CD4-positive, CD25-positive, alpha-beta regulatory T cell (primary cell): ENCODE results near the gene SLC25A19. TPM values are rescaled to one million over a fixed set of nuclear protein-coding genes. Genes with fewer than 3 reads are reported as not detected.

ENCODE experiments used
- ATAC-seq, 2 donors: fragments of 150-1000 bp; cut with Tn5 transposase; one replicate each; pipeline ENCODE4 v1.10.0; 2021; ENCODE audit warnings: low read depth in 2 of 2, moderate number of reproducible peaks in 2 of 2, moderate library complexity in 1 of 2
- DNase-seq, 3 donors: peaks; one replicate each; pipeline versions ENCODE4 v3.0.0 to v3.0.0-alpha.2; 2012 to 2022; ENCODE audit warnings: mixed read lengths in 1 of 3
- H3K27ac ChIP-seq: one replicate; pipeline ENCODE4 v1.7.0; 2013; ENCODE audit warnings: mild to moderate bottlenecking, low read length; ENCODE audit not compliant: insufficient read depth, poor library complexity, severe bottlenecking
- H3K27me3 ChIP-seq: one replicate; pipeline ENCODE4 v1.7.0; 2013; ENCODE audit warnings: low read length; ENCODE audit not compliant: control insufficient read depth, insufficient read depth
- H3K36me3 ChIP-seq: one replicate; pipeline ENCODE4 v1.7.0; 2013; ENCODE audit warnings: mild to moderate bottlenecking, low read length, moderate library complexity; ENCODE audit not compliant: control insufficient read depth, insufficient read depth
- H3K4me1 ChIP-seq: 2 replicates; pipeline ENCODE4 v1.7.0; 2013; ENCODE audit warnings: mild to moderate bottlenecking, low read length; ENCODE audit not compliant: insufficient read depth, control insufficient read depth, poor library complexity, severe bottlenecking
- H3K4me3 ChIP-seq: one replicate; pipeline ENCODE4 v1.7.0; 2013; ENCODE audit warnings: low read depth, mild to moderate bottlenecking, low read length, moderate library complexity
- H3K9me3 ChIP-seq, 2 experiments: 1 replicate in 1 of 2; 2 replicates in 1 of 2; pipeline ENCODE4 v1.7.0; 2013; ENCODE audit warnings: low read length in 2 of 2, mild to moderate bottlenecking in 1 of 2, moderate library complexity in 1 of 2; ENCODE audit not compliant: control insufficient read depth in 2 of 2
- H3K27ac Mint-ChIP-seq, 3 donors: one replicate each; pipeline ENCODE4 v1.8.0; 2020 to 2022; ENCODE audit warnings: mild to moderate bottlenecking in 3 of 3, mixed read lengths in 3 of 3, moderate library complexity in 2 of 3
- H3K27me3 Mint-ChIP-seq: one replicate; pipeline ENCODE4 v1.8.0; 2022; ENCODE audit warnings: mild to moderate bottlenecking, mixed read lengths
- H3K36me3 Mint-ChIP-seq: one replicate; pipeline ENCODE4 v1.8.0; 2020; ENCODE audit warnings: mixed read lengths
- H3K4me1 Mint-ChIP-seq, 4 donors: one replicate each; pipeline ENCODE4 v1.8.0; 2020 to 2022; ENCODE audit warnings: mixed read lengths in 4 of 4, mild to moderate bottlenecking in 1 of 4
- H3K4me3 Mint-ChIP-seq, 4 donors: one replicate each; pipeline ENCODE4 v1.8.0; 2020 to 2022; ENCODE audit warnings: mild to moderate bottlenecking in 4 of 4, mixed read lengths in 4 of 4, moderate library complexity in 3 of 4
- H3K9me3 Mint-ChIP-seq, 7 donors: one replicate each; pipeline ENCODE4 v1.8.0; 2020 to 2022; ENCODE audit warnings: mixed read lengths in 7 of 7, mild to moderate bottlenecking in 3 of 7, moderate library complexity in 2 of 7
- polyA plus RNA-seq, 4 donors: library from polyadenylated mRNA; unstranded; fragments of 300-500 nt; fragmentation: Illumina TruSeq; gene quantifications; one replicate each; pipeline ENCODE4 v1.2.3, GENCODE V29; 2021
- total RNA-seq: library from RNA; stranded (reverse); gene quantifications from one replicate; pipeline ENCODE4 v1.2.3, GENCODE V29; 2022

Gene SLC25A19
- total and polyA plus RNA-seq, 5 donors from 2014 or later = 15.1 to 24.9 (median 20.7) TPM

DNA sequence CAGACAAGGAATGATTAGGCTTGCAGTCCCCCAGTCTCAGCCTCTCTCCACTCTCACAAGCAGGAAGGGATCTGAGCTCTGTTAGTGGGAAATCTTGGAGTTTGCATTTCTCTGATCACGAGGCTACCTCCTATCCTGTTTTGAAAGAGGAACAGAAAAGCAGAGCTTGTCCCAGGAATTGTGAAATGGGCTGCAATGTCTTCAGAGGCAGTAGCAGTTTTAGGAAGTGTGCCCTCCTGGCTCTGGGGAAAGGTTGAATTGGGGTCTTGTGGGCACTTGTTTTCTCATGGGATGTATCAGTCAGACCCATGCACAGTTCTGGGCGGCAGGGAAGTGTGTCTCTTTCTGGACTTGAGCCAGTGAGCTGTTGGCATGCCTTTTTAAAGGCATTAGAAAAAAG, 60.9 kb downstream of the SLC25A19 start:
- peaks cover 75% of the 10 kb centered on the region for H3K36me3 ChIP-seq
- DNase-seq = no peak
- H3K27ac Mint-ChIP-seq = no peak overlapping the region

DNA sequence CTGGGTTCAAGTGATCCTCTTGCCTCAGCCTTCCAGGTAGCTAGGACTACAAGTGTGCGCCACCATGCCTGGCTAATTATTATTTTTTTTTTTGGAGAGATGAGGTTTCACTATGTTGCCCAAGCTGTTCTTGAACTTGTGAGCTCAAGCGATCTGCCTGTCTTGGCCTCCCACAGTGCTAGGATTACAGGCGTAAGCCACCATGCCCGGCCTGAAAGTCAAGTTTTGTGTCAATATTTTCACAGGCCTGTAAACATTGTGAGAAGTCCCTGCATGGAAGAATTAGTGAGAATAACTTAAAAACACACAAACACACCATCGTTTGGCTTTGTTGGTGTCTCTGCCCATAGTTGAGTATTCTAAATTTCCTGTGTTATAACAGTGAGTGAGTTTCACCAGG, 61.5 kb downstream of the SLC25A19 start:
- peaks cover 75% of the 10 kb centered on the region for H3K36me3 ChIP-seq
- no peaks in the 10 kb centered on the region for H3K9me3 ChIP-seq
- no peaks in the 10 kb centered on the region for H3K9me3 Mint-ChIP-seq
- H3K4me1 ChIP-seq = no peaks in the 10 kb centered on the region
- no peak overlapping the region for H3K4me3 ChIP-seq
- ATAC-seq = no peak
- H3K27me3 Mint-ChIP-seq = no peaks in the 10 kb centered on the region
- H3K4me3 Mint-ChIP-seq = no peak overlapping the region
- no peak overlapping the region for H3K27ac ChIP-seq
- H3K27me3 ChIP-seq = no peaks in the 10 kb centered on the region
- no peak for DNase-seq
- H3K4me1 Mint-ChIP-seq = no peaks in the 10 kb centered on the region
- no peak overlapping the region for H3K27ac Mint-ChIP-seq
- peaks cover 31% of the 10 kb centered on the region for H3K36me3 Mint-ChIP-seq

More for the DNA sequence above, 60.9 kb downstream of the SLC25A19 start:
- H3K9me3 ChIP-seq = no peaks in the 10 kb centered on the region
- peaks cover 35% of the 10 kb centered on the region for H3K36me3 Mint-ChIP-seq
- no peak overlapping the region for H3K4me3 Mint-ChIP-seq
- no peak for ATAC-seq
- H3K27ac ChIP-seq = no peak overlapping the region
- no peaks in the 10 kb centered on the region for H3K9me3 Mint-ChIP-seq
- H3K4me1 Mint-ChIP-seq = no peaks in the 10 kb centered on the region
- H3K27me3 Mint-ChIP-seq = no peaks in the 10 kb centered on the region
- H3K4me3 ChIP-seq = no peak overlapping the region
- no peaks in the 10 kb centered on the region for H3K27me3 ChIP-seq
- H3K4me1 ChIP-seq = no peaks in the 10 kb centered on the region

DNA sequence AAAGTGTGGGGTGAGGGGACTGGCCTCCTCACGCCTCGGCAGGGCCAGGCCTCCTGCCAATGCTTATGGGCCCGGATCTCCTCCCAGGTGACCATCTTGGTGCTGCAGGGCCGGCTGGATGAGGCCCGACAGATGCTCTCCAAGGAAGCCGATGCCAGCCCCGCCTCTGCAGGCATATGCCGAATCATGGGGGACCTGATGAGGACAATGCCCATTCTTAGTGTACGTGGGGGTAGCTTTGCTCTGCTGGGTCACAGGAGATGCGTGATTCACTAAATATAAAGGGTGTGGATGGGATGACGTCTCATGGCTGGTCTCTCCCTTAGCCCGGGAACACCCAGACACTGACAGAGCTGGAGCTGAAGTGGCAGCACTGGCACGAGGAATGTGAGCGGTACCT, 64.2 kb downstream of the SLC25A19 start:
- H3K9me3 Mint-ChIP-seq = no peaks in the 10 kb centered on the region
- no peak for DNase-seq
- no peaks in the 10 kb centered on the region for H3K27me3 ChIP-seq
- peaks cover 55% of the 10 kb centered on the region for H3K36me3 ChIP-seq
- no peaks in the 10 kb centered on the region for H3K9me3 ChIP-seq
- no peak overlapping the region for H3K27ac ChIP-seq
- peak overlapping the region in 1 of 4 donors; percentile 32 for H3K4me3 Mint-ChIP-seq
- no peaks in the 10 kb centered on the region for H3K4me1 ChIP-seq
- no peak overlapping the region for H3K4me3 ChIP-seq
- peaks cover 29% of the 10 kb centered on the region for H3K36me3 Mint-ChIP-seq
- ATAC-seq = no peak
- no peaks in the 10 kb centered on the region for H3K27me3 Mint-ChIP-seq
- H3K4me1 Mint-ChIP-seq = peaks cover 0 to 4% (median 2%) of the 10 kb centered on the region in 4 donors
- H3K27ac Mint-ChIP-seq = no peak overlapping the region

Other genes starting within 250 kb of the SLC25A19 start
- 139 TPM for gene ATP5PD, start 242.5 kb downstream of the SLC25A19 start, total RNA-seq
- 100 to 1,000 TPM; 410 to 536 (median 467) TPM for gene ATP5PD, start 242.5 kb downstream of the SLC25A19 start, polyA plus RNA-seq
- gene KCTD2, start 242.2 kb downstream of the SLC25A19 start, total RNA-seq = 23.4 TPM
- gene KCTD2, start 242.2 kb downstream of the SLC25A19 start, polyA plus RNA-seq = 1 to 10 TPM; 5.8 to 10.0 (median 8.1) TPM
- 9.3 TPM for gene SLC16A5, start 201.5 kb downstream of the SLC25A19 start, total RNA-seq
- gene SLC16A5, start 201.5 kb downstream of the SLC25A19 start, polyA plus RNA-seq = 1 to 10 TPM; 1.3 to 2.6 (median 2.0) TPM
- gene ARMC7, start 179.5 kb downstream of the SLC25A19 start, total RNA-seq = 12.8 TPM
- 1 to 10 TPM; 3.1 to 4.6 (median 4.2) TPM for gene ARMC7, start 179.5 kb downstream of the SLC25A19 start, polyA plus RNA-seq
- gene NT5C, start 157.7 kb downstream of the SLC25A19 start, total RNA-seq = 31.6 TPM
- gene NT5C, start 157.7 kb downstream of the SLC25A19 start, polyA plus RNA-seq = 10 to 100 TPM; 55.4 to 66.9 (median 57.2) TPM
- 70.9 TPM for gene JPT1, start 134.9 kb downstream of the SLC25A19 start, total RNA-seq
- 100 to 1,000 TPM; 143 to 231 (median 192) TPM for gene JPT1, start 134.9 kb downstream of the SLC25A19 start, polyA plus RNA-seq
- gene SUMO2, start 106.5 kb downstream of the SLC25A19 start, total RNA-seq = 318 TPM
- 100 to 1,000 TPM; 416 to 660 (median 495) TPM for gene SUMO2, start 106.5 kb downstream of the SLC25A19 start, polyA plus RNA-seq
- 79.5 TPM for gene NUP85, start 83.8 kb downstream of the SLC25A19 start, total RNA-seq
- 10 to 100 TPM; 31.1 to 60.7 (median 44.3) TPM for gene NUP85, start 83.8 kb downstream of the SLC25A19 start, polyA plus RNA-seq
- 92.6 TPM for gene GGA3, start 27.8 kb downstream of the SLC25A19 start, total RNA-seq
- 10 to 100 TPM in 3 of 4 donors, 1 to 10 TPM in 1; 8.0 to 17.2 (median 10.9) TPM for gene GGA3, start 27.8 kb downstream of the SLC25A19 start, polyA plus RNA-seq
- gene MRPS7, start 27.6 kb downstream of the SLC25A19 start, total RNA-seq = 32.3 TPM
- 100 to 1,000 TPM; 119 to 141 (median 120) TPM for gene MRPS7, start 27.6 kb downstream of the SLC25A19 start, polyA plus RNA-seq
- 35.7 TPM for gene MIF4GD, start 18.2 kb downstream of the SLC25A19 start, total RNA-seq
- gene MIF4GD, start 18.2 kb downstream of the SLC25A19 start, polyA plus RNA-seq = 100 to 1,000 TPM in 1 of 4 donors, 10 to 100 TPM in 3; 78.3 to 102 (median 89.4) TPM
- 142 TPM for gene GRB2, start 116.2 kb upstream of the SLC25A19 start, total RNA-seq
- gene GRB2, start 116.2 kb upstream of the SLC25A19 start, polyA plus RNA-seq = 100 to 1,000 TPM; 131 to 152 (median 138) TPM
- 94.7 TPM for gene TMEM94, start 167.2 kb upstream of the SLC25A19 start, total RNA-seq
- 1 to 10 TPM; 4.0 to 8.4 (median 6.2) TPM for gene TMEM94, start 167.2 kb upstream of the SLC25A19 start, polyA plus RNA-seq
- 0.44 TPM for gene CASKIN2, start 226.1 kb upstream of the SLC25A19 start, total RNA-seq
- under 1 TPM in 1 of 4 donors, not detected in 3; 0.24 TPM for gene CASKIN2, start 226.1 kb upstream of the SLC25A19 start, polyA plus RNA-seq
- 35.2 TPM for gene TSEN54, start 227.1 kb upstream of the SLC25A19 start, total RNA-seq
- gene TSEN54, start 227.1 kb upstream of the SLC25A19 start, polyA plus RNA-seq = 10 to 100 TPM; 42.7 to 54.6 (median 52.9) TPM
- 44.1 TPM for gene LLGL2, start 236.3 kb upstream of the SLC25A19 start, total RNA-seq
- gene LLGL2, start 236.3 kb upstream of the SLC25A19 start, polyA plus RNA-seq = 10 to 100 TPM; 13.6 to 19.2 (median 16.8) TPM